ENCODE data around the gene SMARCAL1.

- no peak for TF ChIP-seq CTCF (conservative IDR thresholded peaks at IDR 0.05)
- TF ChIP-seq EZH2 (IDR thresholded peaks at IDR 0.05; ENCODE audit: low read depth): no peak
These were observed 19.2 kb downstream of the SMARCAL1 start for GRCh38 chr2:216431531-216431856.

Measured in PC-9 (cell line).